Rectal smooth muscle tissue (tissue), 1 donor: Measurements from ENCODE around the gene SLC5A6.

Experiments
- H3K27ac ChIP-seq: one replicate; pipeline ENCODE4 v1.7.0; 2013; ENCODE audit warnings: low read depth, low read length, inconsistent platforms
- H3K27me3 ChIP-seq: one replicate; pipeline ENCODE4 v1.7.0; 2013; ENCODE audit warnings: low read length; ENCODE audit not compliant: control insufficient read depth, insufficient read depth
- H3K36me3 ChIP-seq: one replicate; pipeline ENCODE4 v1.7.0; 2013; ENCODE audit warnings: low read length; ENCODE audit not compliant: control insufficient read depth, insufficient read depth
- H3K4me1 ChIP-seq: one replicate; pipeline ENCODE4 v1.7.0; 2013; ENCODE audit warnings: low read length; ENCODE audit not compliant: control insufficient read depth, insufficient read depth
- H3K4me3 ChIP-seq: one replicate; pipeline ENCODE4 v1.7.0; 2013; ENCODE audit warnings: low read length
- H3K9ac ChIP-seq: one replicate; pipeline ENCODE4 v1.7.0; 2013; ENCODE audit warnings: low read length

The SLC5A6 gene

GRCh38 chr2:27152796-27153464, 59.1 kb downstream of the SLC5A6 start:
- no peaks in the 10 kb centered on the region for H3K27me3 ChIP-seq
- H3K9ac ChIP-seq: no peak overlapping the region
- H3K36me3 ChIP-seq: no peaks in the 10 kb centered on the region
- H3K4me3 ChIP-seq: no peak overlapping the region
- H3K4me1 ChIP-seq: no peaks in the 10 kb centered on the region
- no peak overlapping the region for H3K27ac ChIP-seq

DNA sequence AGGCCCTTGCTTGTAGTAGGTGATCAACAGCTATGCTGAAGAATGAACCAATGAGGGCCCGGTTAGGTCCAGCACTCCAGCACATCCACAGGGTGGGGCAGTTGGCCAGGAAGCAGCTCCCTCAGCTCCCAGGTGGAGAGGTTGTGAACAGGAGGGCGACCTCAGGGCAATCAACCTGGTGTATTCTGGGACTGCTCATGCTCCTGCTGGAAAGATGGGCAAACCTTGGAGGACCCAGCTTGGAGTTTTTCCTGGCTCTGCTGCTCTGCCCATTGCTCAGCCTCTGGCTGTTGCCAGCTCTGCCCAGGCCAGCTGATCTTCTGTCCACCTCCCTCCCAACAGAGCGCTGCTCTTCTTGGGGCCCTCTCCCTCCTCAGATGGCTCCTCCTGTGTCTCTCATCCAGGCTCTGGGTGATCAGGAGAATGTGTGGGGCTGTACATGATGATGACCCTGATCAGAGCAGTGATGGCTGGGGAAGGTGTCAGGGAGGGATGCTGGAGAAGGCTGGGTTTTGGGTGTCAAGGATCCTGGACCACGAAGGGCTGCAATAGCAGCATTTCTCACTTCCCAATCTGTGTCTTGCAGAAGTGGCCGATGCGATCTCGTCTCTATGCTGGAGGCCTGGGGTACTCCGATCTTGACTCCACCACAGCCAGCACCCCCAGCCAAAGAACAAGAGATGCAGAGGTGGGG, 59.8 kb downstream of the SLC5A6 start:
- H3K27me3 ChIP-seq: no peaks in the 10 kb centered on the region
- H3K4me3 ChIP-seq: no peak overlapping the region
- H3K4me1 ChIP-seq: no peaks in the 10 kb centered on the region
- no peak overlapping the region for H3K27ac ChIP-seq
- H3K9ac ChIP-seq: no peak overlapping the region
- H3K36me3 ChIP-seq: no peaks in the 10 kb centered on the region

DNA sequence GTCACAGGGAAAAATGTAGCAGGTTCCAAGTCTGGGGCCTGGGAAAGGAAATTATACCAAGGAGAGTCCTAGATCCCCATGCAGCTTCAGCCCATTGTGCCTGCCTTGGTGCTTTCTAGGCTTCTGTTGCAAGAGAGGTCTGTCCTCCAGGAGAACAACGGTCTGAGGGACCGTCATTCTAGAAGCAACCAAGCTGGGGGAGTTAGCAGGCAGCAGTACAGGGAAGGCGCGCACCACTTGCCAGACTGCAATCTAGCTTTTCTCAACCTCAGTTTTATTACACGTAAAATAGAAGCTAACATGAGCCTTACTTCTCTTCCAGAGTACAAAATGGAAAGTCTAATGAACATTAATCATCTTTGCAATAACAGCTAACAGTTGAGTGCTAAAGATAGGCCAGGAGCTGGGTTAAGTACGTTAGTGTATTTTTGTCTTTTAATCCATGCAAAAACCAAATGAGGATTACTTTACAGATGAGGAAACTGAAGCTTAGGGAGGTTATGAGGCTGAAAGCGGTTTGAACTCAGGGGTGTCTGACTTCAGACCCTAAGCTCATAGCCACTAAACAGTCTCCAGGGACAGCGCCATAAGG, 61.3 kb downstream of the SLC5A6 start:
- H3K4me3 ChIP-seq: no peak overlapping the region

More for the DNA sequence above, 61.3 kb downstream of the SLC5A6 start:
- Histone ChIP-seq H3K9ac (no peak overlapping the region), H3K36me3 (no peaks in the 10 kb centered on the region), H3K4me1 (no peaks in the 10 kb centered on the region), H3K27ac (no peak overlapping the region), H3K27me3 (no peaks in the 10 kb centered on the region)
